ENCODE measurements around the gene KCNN2.

KCNN2 gene

GRCh38 chr5:114473541-114473940 lies 111.7 kb downstream of the KCNN2 start:
- no peak overlapping the region for H3K4me3 ChIP-seq (replicated peaks; ENCODE audit: insufficient read depth, low read length)
- no peak overlapping the region for H3K27ac ChIP-seq (replicated peaks)
- H3K27me3 ChIP-seq (ENCODE audit: insufficient read depth, poor library complexity, severe bottlenecking), result no peaks in the 10 kb centered on the region
- no peak for TF ChIP-seq REST (IDR thresholded peaks at IDR 0.05; ENCODE audit: insufficient replicate concordance, low read depth)
- TF ChIP-seq SPI1 (IDR thresholded peaks at IDR 0.05; ENCODE audit: borderline replicate concordance, low read depth), result no peak
- TF ChIP-seq GABPA (IDR thresholded peaks at IDR 0.05; ENCODE audit: low read depth), result no peak
- TF ChIP-seq POLR2AphosphoS5 (IDR thresholded peaks at IDR 0.05; ENCODE audit: low read depth), result no peak
- TF ChIP-seq CTCF (IDR thresholded peaks at IDR 0.05; ENCODE audit: insufficient read depth, low read length), result no peak
- no peak for DNase-seq (ENCODE audit: low read depth in 1 of 2, low spot score in 1 of 2)

- Histone ChIP-seq H3K27me3 (ENCODE audit: insufficient read depth, poor library complexity, severe bottlenecking) (no peaks in the 10 kb centered on the region), H3K27ac (replicated peaks) (no peak overlapping the region), H3K4me3 (replicated peaks; ENCODE audit: insufficient read depth, low read length) (no peak overlapping the region)
- TF ChIP-seq REST (IDR thresholded peaks at IDR 0.05; ENCODE audit: insufficient replicate concordance, low read depth) (no peak), POLR2AphosphoS5 (IDR thresholded peaks at IDR 0.05; ENCODE audit: low read depth) (no peak), GABPA (IDR thresholded peaks at IDR 0.05; ENCODE audit: low read depth) (no peak), SPI1 (IDR thresholded peaks at IDR 0.05; ENCODE audit: borderline replicate concordance, low read depth) (no peak), CTCF (IDR thresholded peaks at IDR 0.05; ENCODE audit: insufficient read depth, low read length) (no peak)
- no peak for DNase-seq (ENCODE audit: low read depth in 1 of 2, low spot score in 1 of 2)
These were observed 116.0 kb downstream of the KCNN2 start for GRCh38 chr5:114477816-114478334.

GRCh38 chr5:114500756-114501155 lies 138.9 kb downstream of the KCNN2 start:
- TF ChIP-seq POLR2AphosphoS5 (IDR thresholded peaks at IDR 0.05; ENCODE audit: low read depth), result no peak
- TF ChIP-seq REST (IDR thresholded peaks at IDR 0.05; ENCODE audit: insufficient replicate concordance, low read depth), result no peak
- no peak for TF ChIP-seq CTCF (IDR thresholded peaks at IDR 0.05; ENCODE audit: insufficient read depth, low read length)
- no peak for TF ChIP-seq SPI1 (IDR thresholded peaks at IDR 0.05; ENCODE audit: borderline replicate concordance, low read depth)
- TF ChIP-seq GABPA (IDR thresholded peaks at IDR 0.05; ENCODE audit: low read depth), result no peak
- Histone ChIP-seq H3K4me3 (replicated peaks; ENCODE audit: insufficient read depth, low read length) (no peak overlapping the region), H3K27ac (replicated peaks) (no peak overlapping the region), H3K27me3 (ENCODE audit: insufficient read depth, poor library complexity, severe bottlenecking) (no peaks in the 10 kb centered on the region)
- DNase-seq (ENCODE audit: low read depth in 1 of 2, low spot score in 1 of 2), result no peak
